ENCODE measurements around the gene LDHA.
"Not testable (repeated sequence)": the region's sequence is repeated elsewhere in the genome, so short reads cannot be mapped to it uniquely, and the experiment has no call there.

LDHA gene

GRCh38 chr11:18394928-18395734, 768 bp downstream of the LDHA start:
- no peak for DNase-seq

GRCh38 chr11:18395735-18396504, 1.6 kb downstream of the LDHA start:
- DNase-seq, result peak; percentile 80

- DNase-seq, result no peak
These were observed 3.6 kb downstream of the LDHA start for GRCh38 chr11:18397921-18398320.

GRCh38 chr11:18401077-18401476, 6.7 kb downstream of the LDHA start:
- not testable (repeated sequence) for DNase-seq

DNA sequence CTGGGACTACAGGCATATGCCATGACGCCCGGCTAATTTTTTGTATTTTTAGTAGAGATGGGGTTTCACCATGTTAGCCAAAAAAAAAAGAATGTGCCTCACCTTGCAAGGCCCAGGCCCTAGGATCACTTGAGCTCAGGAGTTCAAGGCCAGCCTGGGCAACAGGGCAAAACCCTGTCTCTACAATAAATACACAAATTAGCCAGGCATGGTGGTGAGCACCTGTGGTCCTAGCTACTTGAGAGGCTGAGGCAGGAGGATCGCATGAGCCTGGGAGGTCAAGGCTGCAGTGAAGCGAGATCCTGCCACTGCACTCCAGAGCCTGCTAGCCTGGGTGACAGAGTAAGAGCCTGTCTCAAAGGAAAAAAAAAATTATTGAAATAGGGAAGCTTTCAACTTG, 9.7 kb downstream of the LDHA start:
- DNase-seq, result no peak

GRCh38 chr11:18407400-18407799, 13.0 kb downstream of the LDHA start:
- not testable (repeated sequence) for DNase-seq

DNA sequence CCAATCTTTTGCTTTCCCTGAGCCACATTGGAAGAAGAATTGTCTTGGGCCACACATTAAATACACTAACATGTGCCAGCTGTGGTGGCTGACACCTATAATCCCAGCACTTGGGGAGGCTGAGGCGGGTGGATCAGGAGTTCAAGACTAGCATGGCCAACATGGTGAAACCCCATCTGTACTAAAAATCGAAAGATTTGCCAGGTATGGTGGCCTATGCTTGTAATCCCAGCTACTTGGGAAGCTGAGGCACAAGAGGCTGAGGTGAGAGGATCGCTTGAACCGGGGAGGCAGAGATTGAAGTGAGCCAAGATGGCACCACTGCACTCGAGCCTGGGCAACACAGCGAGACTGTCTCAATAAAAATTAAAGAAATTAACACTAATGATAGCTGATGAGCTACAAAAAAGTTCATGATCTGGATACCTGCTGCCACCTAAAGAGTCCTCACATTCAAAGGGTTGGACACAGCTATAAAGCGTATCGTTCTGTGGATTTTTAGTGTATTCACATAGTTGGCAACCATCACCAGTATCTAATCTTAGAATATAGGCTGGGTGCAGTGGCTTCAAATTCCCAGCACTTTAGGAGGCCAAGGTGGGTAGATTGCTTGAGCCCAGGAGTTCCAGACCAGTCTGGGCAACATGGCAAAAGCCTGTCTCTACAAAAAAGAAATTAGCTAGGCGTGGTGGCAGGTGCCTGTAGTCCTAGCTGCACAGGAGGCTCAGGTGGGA, 14.4 kb downstream of the LDHA start:
- DNase-seq, result no peak

- no peak for DNase-seq
These were observed 22.1 kb downstream of the LDHA start for GRCh38 chr11:18416459-18416858.

- no peak for DNase-seq
These were observed 24.7 kb downstream of the LDHA start for GRCh38 chr11:18419040-18419439.

DNA sequence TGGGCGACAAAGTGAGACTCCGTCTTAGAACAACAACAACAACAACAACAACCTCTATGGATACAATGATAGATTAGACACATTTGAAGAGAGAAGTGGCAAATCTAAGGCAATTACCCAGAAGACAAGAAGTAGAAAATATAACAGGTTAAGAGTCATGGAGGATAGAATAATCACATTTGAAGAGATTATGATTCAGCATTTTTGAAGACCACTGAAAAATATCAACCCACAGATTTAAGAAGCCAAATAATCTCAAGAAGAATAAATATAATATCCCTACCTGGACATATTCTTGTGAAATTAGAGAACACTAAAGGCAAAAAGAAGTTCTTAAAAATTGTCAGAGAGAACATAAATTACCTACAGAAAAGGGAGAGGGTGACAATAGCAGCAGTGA, 25.7 kb downstream of the LDHA start:
- no peak for DNase-seq

GRCh38 chr11:18427240-18427639, 32.9 kb downstream of the LDHA start:
- DNase-seq, result no peak

DNA sequence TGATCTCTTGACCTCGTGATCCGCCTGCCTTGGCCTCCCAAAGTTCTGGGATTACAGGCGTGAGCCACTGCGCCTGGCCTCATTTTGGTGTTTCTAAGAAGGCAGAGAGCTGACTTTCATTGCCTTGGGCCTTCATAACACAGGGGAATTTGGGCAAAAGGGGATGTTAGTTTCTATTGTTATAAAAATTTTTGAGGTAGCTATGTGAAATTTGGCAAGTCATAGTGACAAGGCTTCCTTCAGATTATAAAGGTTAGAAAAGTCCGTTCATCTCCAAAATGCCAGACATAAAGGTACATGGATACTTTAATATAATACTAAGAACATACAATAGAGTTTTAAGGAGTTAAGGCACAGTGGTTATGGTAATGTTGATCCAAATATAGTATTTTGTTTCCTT, 35.0 kb downstream of the LDHA start:
- DNase-seq, result no peak

DNA sequence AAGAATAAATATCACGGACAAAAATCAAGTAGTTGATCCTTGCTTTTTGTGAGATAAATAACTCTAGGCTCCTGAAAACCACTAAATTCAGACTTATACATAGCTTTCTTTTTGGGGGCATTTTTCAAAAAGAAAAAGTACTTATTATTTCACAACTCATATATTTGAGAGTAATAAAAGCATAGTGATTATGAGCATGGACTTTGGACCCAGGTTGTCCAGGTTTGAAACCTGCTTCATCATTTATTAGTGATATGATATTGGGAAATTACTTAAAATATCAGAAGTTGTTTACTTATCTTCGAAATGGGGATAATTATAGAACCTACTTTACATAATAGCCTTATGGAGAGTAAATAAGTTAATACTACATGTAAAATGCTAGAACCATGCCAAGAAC, 44.3 kb downstream of the LDHA start:
- no peak for DNase-seq

DNA sequence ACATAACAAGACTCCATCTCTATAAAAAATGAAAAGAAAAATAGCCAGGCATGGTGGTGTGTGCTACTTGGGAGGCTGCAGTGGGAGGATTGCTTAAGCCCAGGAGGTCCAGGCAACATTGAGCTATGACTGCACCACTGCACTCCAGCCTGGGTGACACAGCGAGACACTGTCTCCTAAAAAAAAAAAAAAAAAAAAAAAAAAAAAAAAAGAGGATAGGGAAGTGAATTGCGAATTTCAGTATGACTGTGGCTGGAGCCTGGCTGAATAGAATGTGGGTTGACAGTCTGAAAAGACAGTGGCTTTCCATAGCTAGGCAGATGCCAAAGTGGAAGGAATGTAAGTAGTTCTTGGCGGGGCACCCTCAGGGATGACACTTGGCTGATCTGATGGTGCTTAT, 54.9 kb downstream of the LDHA start:
- no peak for DNase-seq

GRCh38 chr11:18452927-18453326, 58.6 kb downstream of the LDHA start:
- DNase-seq, result no peak

DNA sequence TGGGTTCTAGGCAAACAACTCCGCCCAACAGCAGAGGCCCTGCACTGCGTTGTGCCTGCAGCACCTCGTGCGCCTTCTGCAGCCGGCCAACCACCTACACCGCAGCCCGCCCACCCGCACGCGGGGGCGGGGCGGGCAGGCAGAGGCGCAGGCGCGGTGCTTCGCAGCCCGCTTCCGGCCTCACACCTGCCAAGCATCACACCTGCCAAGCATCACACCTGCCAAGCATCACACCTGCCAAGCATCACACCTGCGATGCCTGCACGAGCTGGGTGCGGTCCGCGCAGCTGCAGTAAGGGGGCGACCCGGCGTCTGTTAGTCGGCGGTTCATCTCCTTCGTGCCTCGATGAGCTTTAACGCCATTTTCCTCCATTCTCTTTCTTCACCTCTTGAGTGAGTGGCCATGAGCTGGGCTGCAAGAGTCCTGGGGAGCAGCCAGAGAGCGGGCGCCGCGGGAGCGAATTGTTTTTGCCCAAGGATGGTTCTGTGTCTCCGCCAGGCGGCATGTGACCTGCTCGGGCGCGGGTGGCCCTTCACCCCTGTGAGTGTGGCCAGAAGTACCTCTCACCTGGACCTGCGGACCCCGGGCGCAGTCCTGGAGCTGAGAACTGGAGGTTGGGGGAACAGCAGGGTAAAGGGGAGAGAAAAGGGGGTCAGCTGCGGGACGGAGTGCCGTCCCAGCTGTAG, 61.5 kb downstream of the LDHA start, which contains the start of gene LDHAL6A:
LDHAL6A (plus strand) TSS at position 171 of the 687 bp plus-strand sequence. CDS start 825 bp downstream, outside the sequence.
- no peak for DNase-seq

DNA sequence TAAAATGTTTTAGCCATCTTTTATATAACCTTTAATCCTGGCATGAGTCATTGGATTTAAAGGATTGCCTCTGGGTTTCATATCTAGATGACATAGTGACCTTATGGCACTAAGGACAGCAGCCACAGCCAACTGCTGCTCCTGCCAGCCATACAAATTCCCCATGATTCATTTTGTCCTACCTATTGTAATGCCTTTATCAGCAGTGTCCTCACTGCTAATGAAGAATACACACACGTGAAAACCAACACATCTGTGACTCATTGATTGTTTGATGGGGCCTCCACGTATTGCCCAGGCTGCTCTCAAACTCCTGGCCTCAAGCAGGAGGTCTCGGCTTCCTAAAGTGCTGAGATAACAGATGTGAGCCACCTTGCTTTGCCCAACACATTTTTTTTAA, 63.1 kb downstream of the LDHA start:
- DNase-seq, result no peak
